ENCODE data around the gene AFF3. TPM values are rescaled to one million over a fixed set of nuclear protein-coding genes. Genes with fewer than 3 reads are reported as not detected.

Gene AFF3
- total RNA-seq, 1 donor from 2014 or later: not detected

DNA sequence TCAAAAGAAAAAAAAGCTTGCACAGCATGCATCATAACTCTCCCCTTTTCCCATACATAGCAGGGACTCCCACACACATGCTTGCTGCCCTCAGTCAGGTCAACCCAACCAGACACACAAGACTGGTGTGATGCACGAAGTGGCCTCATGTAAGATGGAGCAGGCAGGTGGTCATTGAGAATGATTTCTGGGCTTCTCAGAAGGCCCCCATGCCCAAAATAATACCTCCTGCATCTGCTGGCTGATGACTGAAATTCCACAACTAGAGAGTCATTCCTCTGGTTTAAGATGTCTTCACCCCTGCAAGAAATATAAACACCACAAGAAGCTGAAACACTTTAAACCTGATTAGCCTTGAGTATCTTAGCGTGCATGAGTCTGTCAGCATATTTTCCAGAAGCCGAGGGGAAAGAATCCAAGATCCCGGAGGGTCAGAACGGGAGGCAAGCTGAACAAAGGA, 131.1 kb downstream of the AFF3 start:
- DNase-seq (ENCODE audit: low read depth): peak; percentile 1

DNA sequence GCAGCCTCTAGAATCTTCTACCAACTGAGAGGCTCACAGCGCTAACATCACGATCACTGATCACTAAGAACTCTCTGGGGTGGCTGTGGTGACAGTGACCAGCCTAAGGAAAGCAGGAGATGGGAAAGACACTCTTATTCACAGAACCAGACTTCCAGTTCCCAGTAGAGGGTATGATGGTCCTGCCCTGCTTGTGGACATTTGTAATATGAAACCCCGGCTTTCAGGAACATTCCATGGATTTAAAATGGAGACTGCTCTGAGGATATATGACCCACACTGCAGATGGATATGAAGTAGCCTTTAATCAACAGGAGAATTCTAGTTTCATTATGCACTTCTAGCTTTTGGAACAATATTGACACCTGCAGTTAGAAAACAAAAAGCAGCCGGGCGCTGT, 131.8 kb downstream of the AFF3 start:
- no peak for DNase-seq (ENCODE audit: low read depth)

DNA sequence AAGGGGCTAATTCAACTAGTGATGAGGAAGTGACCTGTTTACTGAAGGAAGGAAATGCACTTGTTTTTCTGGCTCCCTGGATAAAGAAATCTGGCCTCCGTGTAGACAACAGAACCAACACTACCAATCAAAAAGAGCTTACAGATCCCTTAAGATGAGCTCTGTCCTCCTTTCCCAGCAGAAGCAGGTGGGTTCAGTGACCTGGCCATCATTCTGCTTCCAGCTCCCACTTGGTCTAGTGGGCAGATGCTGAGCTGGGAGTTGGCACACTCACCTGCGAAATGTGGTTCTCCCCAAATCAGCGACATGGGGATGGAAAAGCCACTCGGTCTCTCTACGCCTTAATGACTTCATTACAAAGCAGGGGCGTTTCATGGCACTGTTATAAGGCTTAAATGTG, 132.6 kb downstream of the AFF3 start:
- no peak for DNase-seq (ENCODE audit: low read depth)

DNA sequence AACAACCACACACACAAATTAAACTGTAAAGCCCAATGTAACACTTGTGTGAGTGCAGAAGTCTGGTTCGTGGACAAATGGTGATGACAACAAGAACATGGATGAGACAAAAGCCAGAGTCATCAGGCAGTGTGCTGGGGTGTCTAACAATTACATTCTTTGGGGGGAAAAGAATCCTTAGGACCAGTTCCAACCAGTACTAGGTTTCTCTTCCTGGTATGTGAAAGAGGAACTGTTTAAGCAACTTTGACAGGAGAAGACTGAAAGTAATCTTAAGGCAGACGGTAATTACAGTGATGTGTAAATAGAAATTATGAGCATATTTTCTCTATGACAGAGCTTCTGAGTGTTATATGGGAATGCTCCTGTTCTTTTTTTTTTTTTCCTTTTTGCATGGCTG, 133.4 kb downstream of the AFF3 start:
- DNase-seq (ENCODE audit: low read depth): no peak

DNA sequence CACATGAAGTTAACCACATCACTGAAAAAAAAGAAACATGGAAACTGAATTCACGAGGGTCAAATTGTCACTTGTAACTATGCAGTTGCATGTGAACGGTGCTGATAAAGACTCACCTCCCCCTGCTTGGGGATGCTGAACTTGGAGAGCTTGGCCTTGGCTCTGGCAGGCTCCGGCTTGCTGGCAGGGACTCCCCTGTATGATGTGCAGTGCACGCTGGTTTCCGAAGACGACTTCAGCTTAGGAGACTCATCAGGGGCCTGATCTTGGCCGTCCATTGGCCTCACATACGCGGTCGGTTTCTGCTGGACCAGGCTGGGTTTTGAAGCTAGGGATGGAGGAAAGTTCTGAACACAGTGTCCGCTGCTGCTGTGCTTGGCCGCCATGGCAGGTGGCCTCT, 135.9 kb downstream of the AFF3 start:
- no peak for DNase-seq (ENCODE audit: low read depth)

DNA sequence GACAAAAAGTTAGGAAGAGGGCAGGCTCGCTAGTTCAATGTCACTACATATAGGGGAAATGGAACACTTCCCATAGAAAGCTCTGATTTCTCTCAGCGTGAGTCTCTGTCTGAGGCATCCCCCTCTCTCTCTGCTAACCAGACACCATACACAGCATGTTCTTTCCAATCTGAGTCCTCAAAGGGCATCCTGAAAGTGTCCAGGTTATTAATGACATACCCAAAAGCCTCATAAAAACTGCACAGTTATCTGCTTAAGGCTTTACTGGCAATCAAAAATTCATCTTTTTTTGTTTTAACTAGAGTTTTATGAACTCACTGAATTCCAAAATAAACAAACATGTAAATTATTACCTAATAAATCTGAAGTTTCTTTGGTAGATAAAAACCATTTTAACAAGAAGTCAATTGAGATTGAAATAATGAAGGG, 137.4 kb downstream of the AFF3 start:
- DNase-seq (ENCODE audit: low read depth): no peak

DNA sequence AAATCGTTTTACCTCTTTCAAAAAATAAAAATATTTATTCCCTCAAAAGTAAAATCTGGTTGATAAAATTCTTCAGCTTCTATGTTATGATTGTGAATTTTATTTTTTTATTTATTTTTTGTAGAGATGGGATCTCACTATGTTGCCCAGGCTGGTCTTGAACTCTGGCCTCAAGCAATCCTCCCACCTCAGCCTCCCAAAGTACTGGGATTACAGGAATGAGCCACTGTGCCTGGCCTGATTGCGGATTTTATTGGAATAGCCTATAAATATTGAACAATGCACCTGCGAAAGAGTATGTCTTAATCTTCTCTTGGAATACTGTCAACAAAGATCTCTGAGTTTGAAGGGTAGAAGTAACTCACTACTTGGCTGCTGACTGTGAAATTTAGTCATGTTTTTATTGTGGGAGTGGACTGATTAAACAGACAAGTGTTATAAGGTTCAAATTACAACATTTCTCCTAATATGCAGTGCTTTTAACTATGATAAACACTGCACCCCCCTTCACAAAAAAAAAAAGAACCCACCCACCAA, 138.0 kb downstream of the AFF3 start:
- no peak for DNase-seq (ENCODE audit: low read depth)

DNA sequence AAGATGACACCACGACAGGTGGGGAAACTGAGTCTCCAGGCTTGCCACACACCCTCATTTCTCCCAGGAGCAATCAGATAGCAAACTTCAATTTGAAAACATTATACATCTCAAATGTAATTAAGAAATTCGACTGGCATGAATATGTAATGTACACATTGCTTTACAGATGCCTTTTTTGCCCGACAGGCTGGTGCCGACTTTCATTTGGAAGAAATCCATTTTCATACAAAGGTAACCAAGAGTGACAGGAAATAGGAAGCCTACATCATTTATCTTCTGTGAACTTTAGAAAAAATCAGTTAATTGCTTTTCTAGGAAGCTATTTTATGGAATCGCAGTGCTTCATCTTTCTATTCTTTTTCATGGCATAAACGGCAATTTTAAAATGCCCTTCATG, 140.3 kb downstream of the AFF3 start:
- DNase-seq (ENCODE audit: low read depth): no peak

DNA sequence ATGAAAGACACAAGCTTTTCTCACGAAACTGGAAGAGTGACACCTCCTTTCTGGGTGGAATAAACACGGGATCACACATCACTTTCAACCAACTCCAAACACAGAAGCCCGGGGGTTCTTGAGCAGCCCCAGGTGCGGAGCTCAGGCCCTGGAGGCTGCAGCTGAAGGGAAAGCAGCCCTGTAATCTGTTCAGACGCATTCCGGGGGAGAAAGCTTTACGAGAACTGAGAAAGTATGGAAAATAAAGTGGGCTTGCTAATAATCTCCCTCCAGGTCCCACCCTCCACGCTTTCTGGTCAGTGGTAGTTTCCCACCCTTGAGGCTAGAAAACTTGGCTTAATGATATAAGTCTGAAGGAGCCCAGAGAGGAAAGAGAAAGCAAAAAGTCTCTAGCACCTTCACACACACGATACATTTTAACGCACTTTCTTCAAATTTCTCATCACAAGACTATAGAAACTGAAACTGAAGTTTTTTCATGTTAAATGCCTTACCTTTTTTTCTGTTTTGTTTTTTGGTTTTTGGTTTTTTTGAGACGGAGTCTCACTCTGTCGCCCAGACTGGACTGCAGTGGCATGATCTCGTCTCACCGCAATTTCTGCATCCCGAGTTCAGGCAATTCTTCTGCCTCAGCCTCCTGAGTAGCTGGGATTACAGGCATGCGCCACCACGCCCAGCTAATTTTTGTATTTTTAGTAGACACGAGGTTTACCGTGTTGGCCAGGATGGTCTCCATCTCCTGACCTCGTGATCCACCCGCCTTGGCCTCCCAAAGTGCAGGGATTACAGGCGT, 141.3 kb downstream of the AFF3 start:
- DNase-seq (ENCODE audit: low read depth): no peak

DNA sequence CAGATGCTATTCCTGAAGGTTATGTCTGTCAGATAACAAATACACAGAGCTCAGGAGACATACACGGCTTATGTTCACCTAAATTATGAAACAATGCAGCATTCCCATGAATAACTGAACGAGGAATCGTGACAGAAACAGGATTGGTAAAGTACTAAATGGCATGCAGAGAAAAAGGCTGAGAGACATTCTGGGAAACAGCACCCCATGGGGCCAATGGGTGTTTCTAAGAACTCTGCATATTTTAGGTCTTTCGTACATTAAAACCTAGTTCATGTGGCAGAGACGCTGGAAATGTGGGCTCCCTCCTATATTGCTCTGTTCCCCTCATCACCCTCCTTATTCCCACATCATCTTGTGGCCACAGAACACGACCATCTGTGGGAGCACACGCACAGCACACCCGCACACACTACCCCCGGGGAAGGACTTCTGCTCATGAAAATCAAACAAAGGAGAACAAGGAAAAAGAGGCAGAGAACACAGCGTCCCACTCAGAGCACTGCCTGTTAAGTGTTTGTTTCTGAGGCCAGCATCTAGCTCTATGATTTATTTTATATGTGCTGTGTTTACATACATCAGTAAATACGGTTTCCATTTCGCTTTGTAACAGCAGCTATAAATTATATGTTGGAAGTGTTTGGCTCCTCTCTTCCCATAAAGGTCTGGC, 143.6 kb downstream of the AFF3 start:
- no peak for DNase-seq (ENCODE audit: low read depth)

DNA sequence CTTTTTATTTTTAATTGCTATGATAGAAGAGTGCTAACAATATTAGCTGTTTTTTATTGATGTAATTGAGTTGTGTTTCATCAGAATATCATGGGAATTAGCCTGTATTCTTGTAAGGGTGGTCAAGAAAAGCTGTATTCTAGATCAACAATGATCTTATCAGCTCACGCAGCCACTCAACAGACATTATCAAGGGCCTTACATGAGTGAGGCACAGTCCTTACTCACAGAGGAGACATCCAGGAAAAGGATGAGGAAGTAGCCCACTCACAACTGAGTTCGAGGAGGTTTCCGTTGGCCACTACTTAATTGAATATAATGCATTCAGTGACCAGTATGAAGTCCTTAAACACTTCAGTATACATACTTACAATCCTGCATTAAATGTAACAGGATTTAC, 152.5 kb downstream of the AFF3 start:
- no peak for DNase-seq (ENCODE audit: low read depth)

DNA sequence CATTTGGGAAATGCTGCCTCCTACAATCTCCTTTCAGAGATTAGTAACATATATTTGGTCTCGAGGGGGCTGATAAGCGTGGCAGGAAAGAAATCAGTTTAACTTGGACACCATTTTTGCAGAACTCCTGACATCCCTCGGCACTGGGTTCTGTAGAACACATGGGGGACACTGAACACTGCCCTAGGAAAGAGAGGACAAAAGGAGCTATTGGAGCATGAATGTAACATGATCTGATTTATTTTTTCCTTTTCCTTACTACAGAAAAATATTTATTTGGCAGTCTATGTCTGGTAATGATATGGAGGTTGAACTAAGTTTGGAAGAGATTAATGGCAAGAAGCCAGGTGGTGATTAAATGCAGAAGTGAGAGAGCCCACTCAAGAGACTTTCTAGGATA, 153.8 kb downstream of the AFF3 start:
- no peak for DNase-seq (ENCODE audit: low read depth)

DNA sequence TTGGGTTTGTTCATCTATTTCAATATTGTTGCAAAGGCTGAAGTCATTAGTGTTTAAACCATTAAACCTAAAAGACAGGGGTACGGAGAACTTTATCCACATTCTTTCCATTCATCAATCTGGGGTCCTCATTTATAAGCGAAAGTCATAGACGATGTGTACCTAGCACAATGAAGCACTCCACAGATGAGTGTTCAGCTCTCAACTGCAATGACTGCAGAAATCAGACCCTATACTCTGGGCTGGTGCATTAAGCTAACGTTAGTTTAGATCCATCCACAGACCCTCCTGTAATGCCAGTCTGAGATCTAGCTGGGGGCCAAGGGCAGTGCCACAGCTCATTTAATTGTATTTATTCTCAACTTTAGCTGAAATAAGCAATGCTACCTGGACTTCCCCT, 155.2 kb downstream of the AFF3 start:
- no peak for DNase-seq (ENCODE audit: low read depth)

DNA sequence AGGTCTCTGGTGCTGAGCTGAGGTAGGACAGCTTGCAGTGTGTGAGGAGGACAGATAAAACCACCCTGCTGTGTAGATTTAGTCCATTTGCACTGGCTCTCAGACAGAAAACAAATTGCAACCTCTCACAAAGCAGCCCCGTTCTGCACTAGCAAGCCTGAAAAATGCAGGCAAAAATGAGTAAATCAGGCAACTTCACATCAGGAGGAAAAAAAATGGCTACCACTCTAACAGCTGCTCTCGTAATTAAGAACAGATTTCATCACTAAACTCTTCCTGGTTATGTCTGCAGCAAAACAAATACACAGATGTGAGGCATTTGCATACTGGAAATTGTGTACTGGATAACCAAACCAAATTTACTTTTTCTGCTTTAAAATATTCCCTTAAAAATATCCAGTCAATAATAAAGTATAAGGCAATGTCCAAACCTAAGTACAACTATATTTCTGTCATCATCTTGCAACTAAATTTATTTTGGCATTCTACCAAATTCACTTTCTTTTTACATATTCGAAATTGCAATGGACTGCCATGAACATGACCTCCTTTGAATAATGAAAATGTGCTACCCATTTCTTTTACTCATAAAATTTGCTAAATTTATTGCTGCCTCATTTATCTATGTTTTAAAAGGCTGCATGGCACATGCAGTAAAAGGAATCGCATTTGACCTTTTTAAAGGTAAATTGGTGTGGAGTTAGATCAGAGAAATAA, 157.4 kb downstream of the AFF3 start:
- DNase-seq (ENCODE audit: low read depth): no peak

DNA sequence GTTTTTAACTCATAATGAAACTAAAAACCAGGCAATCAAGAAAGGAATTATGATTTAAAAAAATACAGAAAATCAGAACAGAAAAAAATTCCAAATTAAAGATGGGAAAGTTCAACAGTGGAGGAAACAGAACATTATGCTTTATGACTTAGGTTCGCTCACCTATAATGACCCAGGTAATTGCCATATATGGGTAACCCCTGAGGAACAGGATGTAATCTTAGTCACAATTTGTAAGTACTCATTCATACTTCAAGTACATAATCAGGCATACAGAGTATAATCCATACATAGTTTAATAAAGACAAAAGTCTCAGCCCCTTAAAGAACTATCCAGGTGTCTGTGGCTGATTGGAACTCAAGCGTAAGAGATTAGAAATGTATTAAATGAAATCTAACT, 159.6 kb downstream of the AFF3 start:
- no peak for DNase-seq (ENCODE audit: low read depth)

DNA sequence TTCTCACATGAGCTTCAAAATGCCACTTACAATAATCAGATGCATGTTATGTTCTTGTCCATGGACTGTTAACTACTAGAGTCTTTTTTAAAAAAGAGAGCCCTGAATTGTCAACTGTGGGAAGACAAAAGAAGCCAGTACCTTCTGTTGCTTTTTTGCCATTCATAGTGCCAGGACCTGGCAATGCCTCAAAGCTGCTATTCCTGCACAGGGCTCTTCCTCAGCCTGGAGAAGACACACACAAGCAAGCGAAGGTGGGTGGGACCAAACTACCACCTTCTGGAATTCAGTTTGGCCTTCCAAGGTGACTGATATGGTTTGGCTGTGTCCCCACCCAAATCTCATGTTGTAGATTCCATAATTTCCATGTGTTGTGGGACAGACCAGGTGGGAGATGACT, 160.6 kb downstream of the AFF3 start:
- no peak for DNase-seq (ENCODE audit: low read depth)

DNA sequence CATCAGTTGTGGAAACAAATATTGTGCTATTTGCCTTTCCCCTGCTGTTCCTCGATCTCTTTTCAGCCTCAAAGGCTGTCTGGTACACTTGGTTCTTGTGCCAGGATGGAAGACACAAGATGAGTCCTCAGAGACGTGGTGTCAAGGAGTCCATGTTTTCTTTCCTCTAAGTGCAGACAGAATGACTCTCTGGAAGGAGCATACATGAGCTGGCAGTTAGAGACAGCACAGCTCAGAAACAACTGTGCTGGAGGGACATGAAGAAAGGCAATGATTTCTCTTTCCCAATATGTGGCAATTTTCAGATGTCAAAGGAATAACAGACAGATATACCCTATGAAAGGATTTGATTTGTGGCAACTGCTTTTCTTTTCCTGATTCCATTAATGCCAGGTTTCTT, 162.2 kb downstream of the AFF3 start:
- DNase-seq (ENCODE audit: low read depth): no peak

DNA sequence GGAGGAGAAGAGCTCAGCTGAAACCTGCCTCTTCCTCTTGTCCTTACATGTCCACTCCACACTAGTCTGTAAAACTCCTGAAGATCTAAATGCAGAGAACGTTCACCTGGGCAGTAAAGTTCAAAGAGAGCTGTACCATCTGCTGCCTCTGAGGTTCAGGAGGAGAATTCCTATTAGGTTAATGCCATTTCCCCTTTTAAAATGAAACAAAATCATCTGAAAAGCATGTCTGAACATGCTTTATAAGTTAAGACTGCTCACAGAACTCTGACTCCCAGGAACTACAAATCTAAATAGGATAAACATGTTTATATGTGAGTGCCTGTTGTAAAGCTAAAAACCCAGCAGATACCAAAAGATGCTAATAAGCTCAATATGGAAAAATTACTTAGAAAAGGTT, 164.4 kb downstream of the AFF3 start:
- no peak for DNase-seq (ENCODE audit: low read depth)

DNA sequence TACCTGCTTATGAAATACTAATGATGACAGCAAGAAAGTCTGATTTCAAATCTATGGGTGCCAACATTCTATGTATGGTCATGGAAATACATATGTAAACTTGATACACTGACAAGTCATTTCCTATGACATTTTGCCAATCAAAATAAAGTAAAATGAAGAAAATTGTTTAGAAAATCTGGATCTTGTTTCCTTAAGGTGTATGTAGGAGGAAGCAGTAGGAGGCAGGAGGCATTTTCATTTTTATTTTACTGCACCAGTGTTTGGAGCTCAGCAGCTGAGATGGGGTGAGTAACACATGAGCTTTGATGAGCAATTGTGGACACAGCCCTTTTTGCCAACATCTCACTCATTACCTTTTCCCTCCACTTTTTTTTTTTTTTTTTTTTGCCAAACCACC, 167.0 kb downstream of the AFF3 start:
- DNase-seq (ENCODE audit: low read depth): no peak

DNA sequence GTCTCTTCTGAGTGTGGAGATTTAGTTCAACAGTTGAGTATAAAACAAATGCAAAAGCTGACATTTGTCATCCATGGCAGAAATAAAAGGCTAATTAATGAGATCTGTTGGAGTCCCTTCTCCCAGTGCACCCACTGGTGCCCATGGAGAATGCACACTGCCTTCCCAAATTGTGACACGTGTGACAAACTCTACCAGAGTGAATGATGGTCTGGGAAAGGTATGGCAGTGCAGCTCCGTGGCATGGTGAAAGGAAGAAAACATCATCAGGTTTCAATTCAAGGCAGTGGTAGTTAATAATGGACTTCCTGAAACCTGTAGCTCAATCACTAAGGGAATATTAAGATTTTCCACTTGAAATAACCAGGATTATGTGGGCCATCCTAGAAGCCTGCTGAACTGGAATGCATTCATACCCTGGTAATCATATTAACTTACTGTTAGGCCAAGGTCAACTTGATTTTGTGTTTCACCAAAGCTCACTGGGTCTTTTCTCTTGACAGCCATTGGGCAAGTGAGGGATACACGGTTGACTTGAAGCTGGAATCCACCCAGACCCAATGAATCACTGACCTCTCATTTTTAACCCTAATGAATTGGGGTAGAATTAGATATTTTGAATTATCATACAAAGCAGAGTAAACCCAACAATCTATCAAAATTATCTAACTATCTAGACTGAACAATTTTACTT, 167.6 kb downstream of the AFF3 start:
- DNase-seq (ENCODE audit: low read depth): no peak

DNA sequence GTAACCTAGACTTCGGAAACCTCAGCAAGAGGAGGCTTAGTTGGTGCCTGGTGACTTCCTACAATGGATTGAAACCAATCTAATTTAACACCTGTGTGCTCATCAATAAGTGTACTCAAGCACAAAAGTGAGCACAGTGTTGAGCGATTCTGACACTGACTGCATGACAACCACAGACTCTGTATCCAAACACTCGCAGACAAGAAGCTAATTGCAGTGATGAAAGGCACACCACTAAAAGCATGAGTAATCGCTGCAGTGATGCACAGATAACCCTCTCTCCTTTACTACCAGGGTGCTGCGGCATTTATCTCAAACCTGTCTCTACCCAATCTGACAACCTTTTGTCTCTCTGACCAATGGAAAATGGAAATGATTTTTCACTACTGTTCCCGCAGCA, 168.1 kb downstream of the AFF3 start:
- DNase-seq (ENCODE audit: low read depth): no peak
